ENCODE data around the gene LRP8. TPM values are rescaled to one million over a fixed set of nuclear protein-coding genes. Genes with fewer than 3 reads are reported as not detected.

LRP8 gene
- total and polyA plus RNA-seq, 2 of the 13 experiments (the other 11 are each of a cell fraction or from before 2014, with no cell fraction given), result 17.3 to 17.4 TPM

GRCh38 chr1:53341961-53342707 lies 14.3 kb upstream of the LRP8 start (continued):
- no peak for TF ChIP-seq ZNF687 (CRISPR knock-in tag; IDR thresholded peaks at IDR 0.05)
- no peak for TF ChIP-seq NPAS2 (CRISPR knock-in tag; IDR thresholded peaks at IDR 0.05; ENCODE audit: borderline replicate concordance)
- TF ChIP-seq ZNF589 (CRISPR knock-in tag; conservative IDR thresholded peaks at IDR 0.05), result no peak
- TF ChIP-seq ZBTB46 (CRISPR knock-in tag; IDR thresholded peaks at IDR 0.05; ENCODE audit: borderline replicate concordance), result no peak
- TF ChIP-seq ZNF777 (CRISPR knock-in tag; IDR thresholded peaks at IDR 0.05), result no peak

GRCh38 chr1:53341521-53341895 lies 13.6 kb upstream of the LRP8 start:
- in situ Hi-C loops (cut with HindIII; ENCODE audit: extremely low pct_ligation_motif_present, low pct_unique_long_range_greater_than_20kb), result no loop called here
- TF ChIP-seq CREB3 (CRISPR knock-in tag; IDR thresholded peaks at IDR 0.05) (no peak), CAMTA2 (CRISPR knock-in tag; IDR thresholded peaks at IDR 0.05; ENCODE audit: borderline replicate concordance) (no peak), ZBED4 (CRISPR knock-in tag; IDR thresholded peaks at IDR 0.05; ENCODE audit: borderline replicate concordance) (no peak)

More at GRCh38 chr1:53341521-53341895, 13.6 kb upstream of the LRP8 start:
- no peak overlapping the region for H3K9ac ChIP-seq (ENCODE audit: insufficient read depth, low read depth, low read length)
- peaks cover 4 to 16% of the 10 kb centered on the region in 2 experiments; a peak in 2 of 5 replicates for H3K27me3 ChIP-seq (ENCODE audit: control insufficient read depth in 1 of 2, insufficient read depth in 2 of 2, low read length in 2 of 2)
- FAIRE-seq (no peak), DNase-seq (ENCODE audit: low spot score) (no peak), ATAC-seq (no peak)
- no peaks in the 10 kb centered on the region for H3K79me2 ChIP-seq (ENCODE audit: insufficient read depth, low read length)
- H2AFZ ChIP-seq (ENCODE audit: low read length), result no peak overlapping the region
- no peaks in the 10 kb centered on the region for H3K36me3 ChIP-seq (replicated peaks in 1 of 2; ENCODE audit: control insufficient read depth in 1 of 2, insufficient read depth in 2 of 2, low read length in 2 of 2)
- H3K4me3 ChIP-seq (replicated peaks in 1 of 3; ENCODE audit: insufficient read depth in 1 of 3, low read depth in 2 of 3, low read length in 3 of 3), result no peak overlapping the region
- H3K4me2 ChIP-seq (ENCODE audit: low read depth, low read length), result no peak overlapping the region
- no peaks in the 10 kb centered on the region for H3K9me3 ChIP-seq (ENCODE audit: low read length)
- intact Hi-C loops (cut with micrococcal nuclease; ENCODE audit: unreplicated experiment), result no loop called here
- no TSS peak for BruUV-seq (replicated peaks)
- H4K20me1 ChIP-seq (ENCODE audit: insufficient read depth, low read length), result no peaks in the 10 kb centered on the region
- H3K4me1 ChIP-seq (ENCODE audit: insufficient read depth, low read length), result peaks cover 11% of the 10 kb centered on the region
- WGBS (ENCODE audit: low lambda C conversion rate), result 38% methylated on average over 5 of the region's 5 CpGs
- POLR2A ChIA-PET, result no interaction called here
- no peak overlapping the region for H3K27ac ChIP-seq (ENCODE audit: extremely low read length, insufficient read depth, low read length)
- CTCF ChIA-PET (ENCODE audit: low intra/inter-chr PET ratio, low total read pairs), result no interaction called here
